ENCODE results near the gene ZNF414.

Gene ZNF414

GRCh38 chr19:8489561-8490394 lies 24.2 kb downstream of the ZNF414 start:
- no peak for DNase-seq

GRCh38 chr19:8488365-8488764 lies 25.6 kb downstream of the ZNF414 start:
- DNase-seq: no peak

- DNase-seq: peak; percentile 55
These were observed 26.7 kb downstream of the ZNF414 start for GRCh38 chr19:8487137-8487851.

GRCh38 chr19:8486661-8487136 lies 27.3 kb downstream of the ZNF414 start:
- DNase-seq: no peak

- DNase-seq: no peak
These were observed 28.2 kb downstream of the ZNF414 start for GRCh38 chr19:8485561-8486371.

GRCh38 chr19:8484331-8484894 lies 29.6 kb downstream of the ZNF414 start:
- no peak for DNase-seq

- DNase-seq: no peak
These were observed 30.8 kb downstream of the ZNF414 start for GRCh38 chr19:8483165-8483564.

- DNase-seq: no peak
These were observed 31.3 kb downstream of the ZNF414 start for GRCh38 chr19:8482696-8483095.

GRCh38 chr19:8481616-8482015 lies 32.4 kb downstream of the ZNF414 start:
- DNase-seq: no peak

GRCh38 chr19:8481201-8481600 lies 32.8 kb downstream of the ZNF414 start:
- DNase-seq: no peak

- no peak for DNase-seq
These were observed 35.4 kb downstream of the ZNF414 start for GRCh38 chr19:8478598-8478997.

- no peak for DNase-seq
These were observed 36.1 kb downstream of the ZNF414 start for GRCh38 chr19:8477889-8478288.

GRCh38 chr19:8476524-8476923 lies 37.4 kb downstream of the ZNF414 start:
- DNase-seq: no peak

- DNase-seq: no peak
These were observed 39.0 kb downstream of the ZNF414 start for GRCh38 chr19:8475005-8475404.

GRCh38 chr19:8473648-8474476 lies 40.1 kb downstream of the ZNF414 start:
- DNase-seq: no peak

- DNase-seq: no peak
These were observed 44.2 kb downstream of the ZNF414 start for GRCh38 chr19:8469613-8470368.

- no peak for DNase-seq
These were observed 45.1 kb downstream of the ZNF414 start for GRCh38 chr19:8468761-8469373.

- no peak for DNase-seq
These were observed 45.8 kb downstream of the ZNF414 start for GRCh38 chr19:8468124-8468523.

GRCh38 chr19:8466018-8466417 lies 47.9 kb downstream of the ZNF414 start:
- no peak for DNase-seq

GRCh38 chr19:8463365-8463764 lies 50.6 kb downstream of the ZNF414 start:
- no peak for DNase-seq

GRCh38 chr19:8462571-8462970 lies 51.4 kb downstream of the ZNF414 start:
- no peak for DNase-seq
